ENCODE results near the gene ACTN4.

ACTN4 gene

DNA sequence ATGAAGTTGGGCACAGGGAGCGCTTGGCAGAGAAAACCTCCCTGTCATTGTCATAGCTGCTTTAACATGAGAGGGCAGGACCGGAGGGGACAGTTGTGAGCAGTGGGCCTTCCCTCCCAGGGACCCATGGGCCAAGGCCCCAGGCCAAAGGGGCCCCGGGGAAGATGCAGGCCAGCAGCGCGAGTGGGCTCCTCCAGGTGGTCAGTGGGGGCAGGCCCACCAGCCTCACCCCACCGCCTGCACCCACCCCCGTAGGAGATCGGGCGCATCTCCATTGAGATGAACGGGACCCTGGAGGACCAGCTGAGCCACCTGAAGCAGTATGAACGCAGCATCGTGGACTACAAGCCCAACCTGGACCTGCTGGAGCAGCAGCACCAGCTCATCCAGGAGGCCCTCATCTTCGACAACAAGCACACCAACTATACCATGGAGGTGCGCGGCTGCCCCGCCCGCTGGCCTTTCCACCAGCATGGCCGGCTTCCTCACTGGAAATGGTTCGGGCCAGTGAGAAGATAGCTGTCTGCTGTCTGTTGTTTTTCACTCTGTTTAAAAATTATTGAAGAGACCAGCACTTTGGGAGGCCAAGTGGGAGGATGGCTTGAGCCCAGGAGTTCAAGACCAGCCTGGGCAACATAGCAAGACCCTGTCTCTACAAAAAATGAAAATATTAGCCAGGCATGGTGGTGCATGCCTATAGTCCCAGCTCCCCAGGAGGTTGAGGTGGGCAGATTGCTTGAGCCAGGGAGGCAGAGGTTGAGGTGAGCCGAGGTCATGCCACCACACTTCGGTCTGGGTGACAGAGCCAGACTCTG is 78.2 kb downstream of the ACTN4 start:
- DNase-seq (ENCODE audit: low read depth), result no peak

DNA sequence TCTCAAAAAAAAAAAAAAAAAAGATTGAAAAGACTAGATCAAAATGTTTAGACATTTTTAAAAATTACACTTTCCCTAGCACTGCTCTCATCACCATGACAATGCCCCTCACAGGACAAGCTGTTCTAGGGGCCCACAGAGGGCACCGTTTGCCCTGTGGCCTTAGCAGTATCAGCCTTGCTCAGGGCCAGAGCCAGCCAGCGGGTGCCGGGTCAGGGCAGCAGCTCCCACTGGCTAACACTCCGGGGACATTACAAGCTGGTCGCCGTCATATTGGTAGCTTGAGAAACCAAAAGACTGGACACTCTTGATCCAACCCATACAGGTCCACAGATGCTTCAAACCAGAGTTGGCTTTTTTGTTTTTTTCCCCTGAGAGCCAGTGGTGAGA is 78.8 kb downstream of the ACTN4 start:
- DNase-seq (ENCODE audit: low read depth), result no peak

DNA sequence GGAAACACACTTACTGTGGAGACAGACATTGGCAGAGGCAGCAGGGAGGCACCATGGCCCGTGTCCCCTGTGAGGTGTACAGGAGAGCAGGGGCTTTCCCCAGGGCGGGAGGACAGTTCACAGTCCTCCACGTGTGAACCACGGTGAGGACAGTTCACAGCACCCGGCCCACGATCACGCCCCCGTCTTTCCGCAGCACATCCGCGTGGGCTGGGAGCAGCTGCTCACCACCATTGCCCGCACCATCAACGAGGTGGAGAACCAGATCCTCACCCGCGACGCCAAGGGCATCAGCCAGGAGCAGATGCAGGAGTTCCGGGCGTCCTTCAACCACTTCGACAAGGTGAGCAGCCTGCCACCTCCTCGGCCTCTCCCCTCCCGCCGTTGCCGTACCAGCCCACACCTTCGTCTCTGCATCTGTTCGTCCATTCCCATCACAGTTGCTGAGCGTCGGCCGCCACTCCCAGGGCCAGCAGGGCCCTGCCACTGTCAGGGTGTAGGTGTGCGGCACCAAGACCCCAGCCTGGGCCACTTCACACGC is 79.4 kb downstream of the ACTN4 start:
- no peak for DNase-seq (ENCODE audit: low read depth)

DNA sequence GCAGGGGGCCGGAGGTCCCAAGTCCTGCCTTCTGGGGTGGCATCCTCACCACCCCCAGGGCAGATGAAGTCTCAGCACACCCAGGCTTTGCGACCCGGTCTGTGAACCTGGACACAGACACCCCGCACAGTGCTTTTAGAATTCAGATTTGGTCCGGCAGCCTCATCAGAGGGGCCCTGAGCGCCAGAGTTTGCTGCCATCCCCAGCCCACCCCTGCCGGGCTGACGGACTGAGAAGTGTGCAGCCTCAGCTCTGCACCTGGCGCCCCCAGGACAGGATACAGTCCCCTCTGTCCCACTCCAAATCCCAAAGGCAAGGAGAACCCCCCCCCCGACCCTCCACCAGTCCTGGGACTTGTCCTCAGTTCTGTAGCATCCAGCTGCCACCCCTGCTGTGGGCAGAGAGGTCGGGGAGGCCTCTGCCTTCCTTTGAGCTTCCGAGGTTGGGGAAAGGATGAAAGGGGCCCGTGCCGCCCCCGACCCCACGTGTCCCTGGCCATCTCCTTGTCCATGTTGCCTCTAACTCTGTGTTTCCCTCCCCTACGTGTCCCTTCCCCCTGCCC is 79.9 kb downstream of the ACTN4 start:
- no peak for DNase-seq (ENCODE audit: low read depth)

DNA sequence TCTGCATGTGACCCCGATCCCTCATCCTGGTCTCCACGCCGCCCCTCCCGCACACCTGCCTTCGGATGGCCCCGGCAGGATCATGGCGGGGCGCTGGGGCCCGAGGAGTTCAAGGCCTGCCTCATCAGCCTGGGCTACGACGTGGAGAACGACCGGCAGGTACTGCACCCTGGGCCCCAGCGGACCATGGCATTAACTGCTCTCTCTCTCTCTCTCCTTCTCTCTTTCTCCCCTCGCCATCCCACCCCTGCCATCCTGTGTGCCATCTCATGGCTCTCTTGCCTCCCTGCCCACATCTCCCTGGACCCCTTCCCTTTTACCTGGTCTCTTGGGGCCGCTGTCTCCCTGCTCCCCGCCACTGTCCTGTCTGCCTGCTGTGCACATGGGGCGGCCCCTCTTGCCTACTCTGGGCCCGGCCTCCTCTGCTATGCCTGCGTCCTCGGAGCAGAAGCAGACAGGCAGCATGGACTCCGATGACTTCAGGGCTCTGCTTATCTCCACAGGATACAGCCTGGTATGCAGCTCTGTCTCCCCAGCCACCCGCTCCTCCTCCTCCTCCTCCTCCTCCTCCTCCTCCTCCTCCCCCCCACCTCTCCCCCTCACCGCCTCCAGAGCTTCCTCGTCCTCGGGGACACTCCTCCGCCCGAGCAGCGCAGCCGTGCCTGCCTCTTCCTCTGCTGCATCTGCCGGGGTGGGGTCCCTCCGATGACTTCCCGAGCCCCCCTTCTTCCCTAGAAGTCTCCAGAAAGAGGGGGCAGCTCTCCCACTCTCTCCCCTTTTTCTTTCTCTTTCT is 80.6 kb downstream of the ACTN4 start:
- no peak for DNase-seq (ENCODE audit: low read depth)

DNA sequence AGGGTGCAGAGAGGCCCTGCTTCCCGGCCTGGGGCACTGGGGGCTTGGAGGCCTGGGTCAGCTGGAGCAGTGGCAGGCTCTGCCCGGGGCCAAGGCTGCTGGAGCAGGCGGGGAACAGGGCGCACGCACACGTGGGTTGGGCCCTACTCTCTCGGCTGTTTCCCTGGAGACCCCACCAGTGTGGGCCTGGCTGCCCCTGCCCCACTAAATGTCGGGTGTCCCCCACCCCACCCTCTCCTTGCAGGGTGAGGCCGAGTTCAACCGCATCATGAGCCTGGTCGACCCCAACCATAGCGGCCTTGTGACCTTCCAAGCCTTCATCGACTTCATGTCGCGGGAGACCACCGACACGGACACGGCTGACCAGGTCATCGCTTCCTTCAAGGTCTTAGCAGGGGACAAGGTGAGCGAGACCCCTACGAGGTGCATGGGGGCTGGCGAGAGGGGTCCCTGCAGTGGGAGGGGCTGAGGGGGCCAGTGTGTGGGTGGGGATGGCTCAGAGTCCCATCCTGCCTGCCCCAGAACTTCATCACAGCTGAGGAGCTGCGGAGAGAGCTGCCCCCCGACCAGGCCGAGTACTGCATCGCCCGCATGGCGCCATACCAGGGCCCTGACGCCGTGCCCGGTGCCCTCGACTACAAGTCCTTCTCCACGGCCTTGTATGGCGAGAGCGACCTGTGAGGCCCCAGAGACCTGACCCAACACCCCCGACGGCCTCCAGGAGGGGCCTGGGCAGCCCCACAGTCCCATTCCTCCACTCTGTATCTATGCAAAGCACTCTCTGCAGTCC is 81.5 kb downstream of the ACTN4 start:
- no peak for DNase-seq (ENCODE audit: low read depth)

DNA sequence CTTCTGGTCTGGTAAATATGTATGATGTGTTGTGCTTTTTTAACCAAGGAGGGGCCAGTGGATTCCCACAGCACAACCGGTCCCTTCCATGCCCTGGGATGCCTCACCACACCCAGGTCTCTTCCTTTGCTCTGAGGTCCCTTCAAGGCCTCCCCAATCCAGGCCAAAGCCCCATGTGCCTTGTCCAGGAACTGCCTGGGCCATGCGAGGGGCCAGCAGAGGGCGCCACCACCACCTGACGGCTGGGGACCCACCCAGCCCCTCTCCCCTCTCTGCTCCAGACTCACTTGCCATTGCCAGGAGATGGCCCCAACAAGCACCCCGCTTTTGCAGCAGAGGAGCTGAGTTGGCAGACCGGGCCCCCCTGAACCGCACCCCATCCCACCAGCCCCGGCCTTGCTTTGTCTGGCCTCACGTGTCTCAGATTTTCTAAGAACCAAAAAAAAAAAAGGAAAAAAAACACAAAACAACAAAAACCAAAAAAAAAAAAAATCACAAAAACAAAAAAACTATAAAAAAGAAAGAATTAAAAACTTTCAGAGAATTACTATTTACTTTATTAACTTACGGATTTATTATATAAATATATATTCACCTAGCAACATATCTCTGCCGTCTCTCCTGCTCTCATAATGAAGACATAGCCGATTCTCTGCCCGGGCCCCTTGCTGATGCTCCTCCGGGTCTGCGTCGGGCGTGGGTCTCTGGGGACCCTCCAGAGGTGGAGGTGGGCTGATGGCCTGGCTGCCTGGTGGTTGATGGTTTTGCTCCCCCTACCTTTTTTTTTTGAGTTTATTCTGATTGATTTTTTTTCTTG is 82.4 kb downstream of the ACTN4 start:
- peak; percentile 64 for DNase-seq (ENCODE audit: low read depth)

DNA sequence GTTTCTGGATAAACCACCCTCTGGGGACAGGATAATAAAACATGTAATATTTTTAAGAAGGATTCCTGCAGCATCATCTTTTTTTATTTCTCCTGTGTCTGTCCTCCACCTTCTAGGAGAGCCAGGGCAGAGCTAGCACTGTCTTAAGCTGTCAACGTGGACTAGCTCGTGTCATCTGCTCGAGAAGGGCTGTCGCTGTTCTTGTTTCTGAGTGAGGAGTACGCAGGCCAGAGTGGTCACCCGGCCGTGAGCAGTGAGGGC is 83.0 kb downstream of the ACTN4 start:
- no peak for DNase-seq (ENCODE audit: low read depth)

DNA sequence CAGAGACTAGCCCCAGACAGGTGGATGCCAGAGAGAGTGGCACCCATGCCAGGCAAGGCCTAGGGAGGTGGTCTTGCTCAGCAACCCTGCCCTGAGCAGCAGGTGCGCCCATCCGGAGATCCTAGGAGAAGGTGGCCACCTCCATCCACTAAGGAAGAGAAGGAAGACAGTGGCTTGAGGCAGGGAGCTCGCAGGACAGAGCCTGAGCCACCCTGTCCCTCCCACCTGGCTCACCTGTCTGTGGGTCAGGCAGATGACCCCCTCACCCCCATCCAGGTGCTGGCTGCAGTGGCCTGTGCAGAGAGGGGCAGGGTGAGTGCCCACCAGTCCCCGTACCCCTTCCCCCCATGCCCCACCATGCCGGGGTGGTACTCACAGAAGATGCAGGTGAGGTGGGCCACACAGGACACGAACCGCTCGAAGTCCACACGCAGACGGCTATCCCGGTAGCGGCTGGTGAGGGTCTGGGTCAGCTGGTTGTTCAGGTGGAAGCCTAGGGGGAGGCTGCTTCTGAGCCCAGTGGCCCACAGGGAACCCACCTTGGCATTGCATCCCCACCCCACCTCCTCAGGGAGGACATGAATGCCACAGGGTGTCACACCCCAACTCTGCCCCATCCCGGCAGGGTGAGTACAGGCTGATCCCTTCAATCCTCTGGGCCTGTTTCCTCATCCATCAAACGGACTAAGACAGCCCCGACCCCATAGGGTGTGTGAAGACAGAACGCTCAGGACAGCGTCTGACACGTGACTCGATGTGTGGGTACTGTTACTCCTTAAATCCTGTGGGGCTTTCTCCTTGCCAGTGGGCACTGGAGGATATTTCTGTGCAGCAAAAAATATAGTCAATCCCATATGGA is 83.5 kb downstream of the ACTN4 start:
- no peak for DNase-seq (ENCODE audit: low read depth)

DNA sequence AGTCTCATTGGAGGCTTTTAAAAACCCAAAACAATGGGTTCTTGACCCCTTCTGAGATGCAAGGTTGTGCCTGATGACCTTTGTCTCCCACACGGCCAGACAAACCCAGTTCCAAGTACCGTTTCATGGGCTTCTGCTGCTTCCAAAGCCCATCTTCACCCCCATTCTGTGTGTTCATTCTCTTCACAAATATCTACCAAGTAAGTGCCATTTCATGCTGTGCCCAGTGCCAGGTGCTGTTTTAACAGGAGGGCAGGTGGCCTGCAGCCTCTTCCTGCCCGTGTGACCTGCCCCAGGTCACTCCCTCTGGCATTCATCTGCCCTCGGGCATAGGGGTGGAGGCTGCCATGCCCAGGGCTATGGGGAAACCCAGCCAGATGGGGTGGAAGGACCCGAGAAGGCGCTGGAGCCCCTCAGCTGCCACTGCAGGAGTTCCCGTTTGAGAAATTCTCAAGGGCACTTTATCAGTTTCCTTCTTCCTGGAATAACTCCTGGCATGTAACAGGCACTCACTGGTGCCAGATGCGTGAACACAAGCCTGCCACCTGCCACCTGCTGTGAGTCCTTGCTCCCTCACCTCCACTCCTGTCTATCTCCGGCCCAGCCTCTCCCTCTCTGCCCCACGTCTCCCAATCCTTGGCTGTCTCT is 84.3 kb downstream of the ACTN4 start:
- DNase-seq (ENCODE audit: low read depth), result no peak

DNA sequence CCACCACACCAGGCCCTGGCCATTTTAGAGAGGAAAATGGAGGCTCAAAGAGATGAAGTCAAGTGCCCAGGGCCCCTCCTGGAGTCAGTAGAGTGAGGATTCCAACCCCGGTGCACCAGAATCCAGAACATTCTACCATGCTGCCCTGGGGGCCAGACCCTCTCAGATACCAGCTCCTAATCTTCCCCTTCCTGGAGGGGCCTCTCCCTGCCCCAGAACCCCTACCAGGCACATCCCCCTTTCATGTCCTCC is 85.7 kb downstream of the ACTN4 start:
- DNase-seq (ENCODE audit: low read depth), result no peak

DNA sequence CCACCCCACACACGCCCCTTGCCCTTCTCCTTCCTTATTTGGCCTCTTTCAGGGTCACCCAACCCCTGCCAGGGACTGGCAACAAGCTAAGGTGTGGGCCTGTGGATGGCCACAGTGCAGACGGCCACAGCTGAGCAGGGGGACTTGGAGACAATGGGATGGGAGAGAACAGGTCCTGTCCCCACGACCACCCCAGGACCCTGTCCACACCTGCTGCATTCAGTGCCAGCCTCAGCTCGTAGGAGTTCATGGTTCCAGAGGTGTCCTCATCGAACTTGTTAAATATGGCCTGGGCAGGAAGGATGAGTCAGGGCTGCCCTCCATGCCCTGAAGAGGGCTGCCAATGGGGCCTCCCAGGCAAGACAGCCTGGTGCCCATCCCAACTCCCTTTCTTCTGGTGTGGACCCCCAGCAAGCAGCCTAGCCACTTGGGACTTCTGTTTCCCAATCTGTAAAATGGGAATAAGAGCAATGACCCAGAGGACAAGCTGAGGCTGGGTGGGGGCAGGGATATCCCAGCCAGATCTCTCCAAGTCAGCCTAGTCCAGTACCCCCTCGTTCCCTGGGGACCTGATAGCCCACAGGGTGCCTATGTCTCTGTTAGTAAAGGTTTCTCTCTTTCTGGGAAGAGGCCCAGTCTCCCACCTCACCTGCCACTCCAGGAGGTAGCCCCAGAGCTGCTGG is 86.2 kb downstream of the ACTN4 start:
- DNase-seq (ENCODE audit: low read depth), result peak; percentile 62

DNA sequence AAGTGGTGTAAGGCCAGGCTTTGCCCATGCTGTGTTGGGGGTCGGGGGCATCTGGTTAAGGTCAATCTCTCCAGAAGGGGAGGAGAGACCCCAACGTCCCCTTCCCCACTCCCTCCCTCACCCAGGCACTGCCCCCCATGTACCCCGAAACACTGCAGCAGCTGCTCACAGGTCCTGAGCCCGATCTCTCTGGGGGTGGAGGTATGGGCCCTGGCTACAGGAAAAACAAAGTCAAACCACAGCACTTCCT is 86.7 kb downstream of the ACTN4 start:
- DNase-seq (ENCODE audit: low read depth), result no peak

DNA sequence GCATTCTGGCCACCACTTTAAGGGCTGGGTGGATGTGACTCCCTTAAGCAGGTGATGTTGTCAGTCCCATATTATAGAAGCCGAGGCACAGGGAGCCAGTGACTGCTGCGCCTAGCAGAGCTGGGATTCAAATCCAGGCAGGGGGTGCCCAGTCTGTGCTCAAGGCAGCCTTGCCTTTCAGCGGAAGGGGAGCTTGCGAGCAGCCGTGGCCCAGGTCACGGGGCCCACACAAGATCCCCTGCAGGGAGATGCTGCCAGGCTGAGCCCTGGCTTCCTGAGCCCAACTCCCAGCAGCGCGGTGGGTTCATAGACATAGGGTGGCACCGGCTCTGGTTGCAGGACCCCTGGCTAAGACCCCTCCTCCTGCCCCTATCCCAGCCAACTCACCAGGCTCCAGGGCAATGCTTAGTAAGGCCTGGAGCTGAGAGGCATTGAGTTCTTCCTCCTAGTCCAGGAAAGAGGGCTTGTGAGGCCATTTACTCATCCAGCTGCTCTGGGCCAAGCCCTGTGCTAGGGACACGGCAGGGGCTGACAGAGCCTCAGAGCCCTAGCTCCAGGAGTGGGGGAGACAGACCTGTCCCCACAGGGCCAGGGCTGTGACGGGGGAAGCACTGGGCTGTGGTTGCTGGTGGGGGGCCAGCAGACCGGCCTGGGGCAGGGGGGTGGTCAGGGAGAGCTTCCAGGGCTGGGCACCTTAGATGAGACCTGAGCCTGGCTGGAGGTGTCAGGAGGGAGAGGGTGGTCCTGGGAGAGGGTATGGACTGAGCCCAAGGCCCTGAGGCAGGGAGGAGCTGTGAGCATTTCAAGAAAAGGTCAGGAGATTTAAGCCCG is 87.2 kb downstream of the ACTN4 start:
- peak; percentile 56 for DNase-seq (ENCODE audit: low read depth)

DNA sequence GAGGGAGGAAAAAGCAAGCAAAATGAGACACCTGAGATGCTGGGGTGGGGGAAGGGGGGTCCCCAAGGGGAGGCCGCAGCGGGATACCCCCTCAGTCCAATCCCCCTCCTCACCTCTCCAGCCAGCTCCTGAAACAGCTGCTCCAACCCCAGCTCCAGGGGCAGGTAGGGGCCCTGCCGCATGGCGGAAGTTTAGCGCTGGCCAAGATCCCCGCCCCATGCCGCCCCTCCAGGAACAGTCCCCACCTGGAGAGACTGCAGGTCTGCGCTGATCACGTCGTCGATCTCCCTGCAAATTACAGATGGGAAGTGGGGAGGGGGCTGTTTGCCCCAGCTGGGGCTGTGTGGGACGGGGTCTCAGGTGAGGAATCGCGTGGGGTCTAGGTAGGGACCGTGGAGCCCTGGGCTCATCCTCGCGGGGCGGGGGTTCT is 87.8 kb downstream of the ACTN4 start:
- DNase-seq (ENCODE audit: low read depth), result peak; percentile 30

DNA sequence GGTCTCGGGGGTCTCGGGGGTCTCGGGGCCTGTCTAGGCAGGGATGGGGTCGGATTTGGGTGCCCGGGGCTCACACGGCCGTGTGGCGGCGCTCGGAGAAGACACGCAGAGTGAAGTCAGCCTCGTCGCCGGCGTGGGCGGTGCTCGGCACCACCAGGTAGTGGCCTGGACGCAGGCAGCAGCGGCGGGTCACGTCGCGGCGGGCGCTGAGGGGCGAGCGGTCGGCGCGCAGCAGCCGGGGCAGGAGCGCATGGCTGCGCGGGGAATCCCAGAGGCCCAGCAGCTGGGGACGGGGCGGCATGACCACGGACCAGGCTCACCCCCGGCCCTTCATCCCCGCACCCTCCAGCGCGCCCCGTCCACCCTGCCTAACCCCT is 88.6 kb downstream of the ACTN4 start:
- DNase-seq (ENCODE audit: low read depth), result peak; percentile 44

DNA sequence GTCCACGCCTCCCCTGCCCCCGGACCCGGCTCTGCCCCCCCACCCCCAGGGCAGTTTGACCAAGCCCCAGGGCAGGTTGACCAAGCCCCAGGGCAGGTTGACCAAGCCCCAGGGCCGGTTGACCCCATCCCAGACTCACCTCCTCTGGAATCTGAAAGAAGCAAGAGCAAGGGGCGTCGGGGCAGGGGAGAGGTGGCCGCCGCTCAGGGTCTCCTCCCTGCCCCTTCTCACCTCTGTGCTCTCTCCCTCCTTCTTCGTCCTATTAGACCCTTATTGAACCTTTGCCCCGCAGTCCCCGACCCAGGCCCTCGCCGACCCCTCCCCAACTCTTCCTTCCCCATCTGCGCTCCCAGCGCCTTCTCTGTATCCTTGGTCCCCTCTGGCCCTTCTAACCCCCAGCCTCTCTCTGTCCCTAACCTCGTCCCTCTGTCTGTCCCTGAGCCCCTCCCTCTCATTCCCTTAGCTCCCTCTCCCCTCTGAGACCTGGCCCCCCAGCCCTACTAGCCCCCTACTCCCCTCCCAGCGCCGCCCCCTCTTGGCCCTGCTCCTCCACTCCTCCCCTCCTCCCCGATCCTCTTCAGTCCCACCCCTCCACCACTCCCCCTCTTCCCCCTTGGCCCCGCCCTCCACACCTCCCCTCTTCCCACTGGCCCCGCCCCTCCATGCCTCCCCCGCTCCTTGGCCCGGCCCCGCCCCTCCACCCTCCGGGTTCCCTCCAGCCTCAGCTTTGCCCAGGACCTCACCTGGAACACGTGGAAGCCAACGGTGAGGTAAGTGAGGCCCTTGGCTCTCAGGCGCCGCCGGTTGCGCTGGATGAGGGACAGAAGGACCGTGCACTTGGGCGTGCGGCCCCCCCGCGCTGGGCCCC is 89.2 kb downstream of the ACTN4 start:
- peak; percentile 66 for DNase-seq (ENCODE audit: low read depth)

DNA sequence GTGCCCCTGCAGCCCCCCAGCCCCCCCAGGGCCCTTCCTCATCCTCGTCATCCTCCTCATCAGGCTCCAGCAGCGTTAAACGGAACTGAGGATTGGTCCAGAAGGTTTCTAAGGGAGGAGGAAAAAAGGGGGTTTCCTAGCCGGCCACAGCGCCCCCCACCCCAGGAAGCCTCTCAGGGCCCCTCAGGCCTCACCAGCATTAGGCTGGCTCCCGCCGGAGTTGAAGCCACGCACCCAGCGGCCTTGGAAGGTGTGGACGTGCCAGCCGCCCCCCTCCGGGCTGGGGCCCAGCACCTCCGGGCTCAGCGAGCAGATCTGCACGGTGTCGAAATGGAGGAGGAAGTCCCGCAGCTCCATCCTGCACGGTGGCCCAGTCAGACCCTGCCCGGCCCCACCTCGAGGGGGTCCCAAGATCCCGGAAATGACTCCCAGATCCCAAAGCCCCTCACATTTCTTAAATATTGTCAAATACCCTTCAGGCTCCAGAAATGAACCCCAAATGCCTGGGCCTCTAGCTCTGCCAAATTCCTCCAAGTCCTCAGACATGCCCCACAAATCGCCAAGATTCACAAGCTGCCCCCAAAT is 89.9 kb downstream of the ACTN4 start:
- peak; percentile 4 for DNase-seq (ENCODE audit: low read depth)
